ENCODE data around the gene MYT1.

Gene MYT1

GRCh38 chr20:64245746-64246595, 81.7 kb downstream of the MYT1 start:
- Mint-ChIP-seq H3K9me3 (no peaks in the 10 kb centered on the region), H3K27me3 (peaks cover 68% of the 10 kb centered on the region), H3K27ac (no peak overlapping the region), H3K4me3 (no peak overlapping the region), H3K4me1 (no peaks in the 10 kb centered on the region), H3K36me3 (no peaks in the 10 kb centered on the region)
- no peak for DNase-seq
- CTCF ChIA-PET: interaction anchor here (1.1 kb wide), 1 partner anchor 40 kb away, joined by 3 read pairs; no protein-coding TSS in a partner anchor

- H3K4me1 Mint-ChIP-seq: no peaks in the 10 kb centered on the region
Measured at GRCh38 chr20:64246616-64247306, 82.5 kb downstream of the MYT1 start.

GRCh38 chr20:64247307-64247618, 83.0 kb downstream of the MYT1 start:
- Mint-ChIP-seq H3K4me1 (no peaks in the 10 kb centered on the region), H3K36me3 (no peaks in the 10 kb centered on the region), H3K27me3 (peaks cover 65% of the 10 kb centered on the region), H3K9me3 (no peaks in the 10 kb centered on the region), H3K4me3 (no peak overlapping the region), H3K27ac (no peak overlapping the region)
- CTCF ChIA-PET: no interaction called here
- peak; percentile 16 for DNase-seq

More at GRCh38 chr20:64246616-64247306, 82.5 kb downstream of the MYT1 start:
- Mint-ChIP-seq H3K27ac (no peak overlapping the region), H3K9me3 (no peaks in the 10 kb centered on the region), H3K27me3 (peaks cover 67% of the 10 kb centered on the region), H3K4me3 (no peak overlapping the region), H3K36me3 (no peaks in the 10 kb centered on the region)
- peak; percentile 12 for DNase-seq
- CTCF ChIA-PET: interaction anchor here (1.1 kb wide), 1 partner anchor 39 kb away, joined by 3 read pairs; no protein-coding TSS in a partner anchor

DNA sequence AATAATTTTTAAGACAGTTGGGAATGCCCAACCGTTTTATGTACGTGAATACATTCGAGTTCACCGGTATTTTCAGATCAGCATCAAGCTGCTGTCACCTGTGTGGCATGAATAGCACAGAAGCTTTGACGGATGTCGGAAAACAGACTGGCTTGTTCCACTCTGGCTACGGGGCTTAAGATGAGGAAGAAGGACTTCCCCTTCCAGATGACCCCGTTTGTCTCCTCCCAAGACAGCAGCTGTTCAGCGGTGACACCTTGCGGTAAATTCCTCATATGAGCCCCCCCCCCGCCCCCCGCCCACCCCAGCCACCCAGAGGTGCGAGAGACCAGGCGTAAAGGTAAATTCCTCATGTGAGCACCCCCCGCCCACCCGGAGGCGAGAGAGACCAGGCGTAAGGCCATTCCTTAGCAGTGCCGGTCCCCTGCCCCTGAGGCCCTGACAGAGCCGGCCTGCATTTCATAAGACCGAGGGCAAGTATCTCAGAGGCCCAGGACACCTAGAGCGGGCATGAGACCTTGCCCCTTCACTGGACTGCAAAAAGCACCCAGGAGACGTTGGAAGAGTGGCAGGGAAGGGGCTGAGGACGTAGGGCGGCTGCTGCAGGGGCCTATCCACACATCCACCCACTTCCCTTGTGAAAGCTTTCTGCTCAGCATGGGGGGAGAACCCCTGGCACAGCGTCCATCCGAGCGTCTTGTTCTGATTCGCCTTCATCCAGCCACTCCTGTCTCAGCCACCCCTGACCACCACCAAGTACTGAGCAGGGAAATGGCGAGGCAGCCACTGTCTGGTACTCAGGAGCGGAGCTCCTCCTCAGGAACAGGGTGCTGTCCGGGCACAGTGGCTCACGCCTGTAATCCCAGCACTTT, 84.0 kb downstream of the MYT1 start:
- Mint-ChIP-seq H3K36me3 (no peaks in the 10 kb centered on the region), H3K27ac (no peak overlapping the region), H3K9me3 (no peaks in the 10 kb centered on the region), H3K4me1 (no peaks in the 10 kb centered on the region), H3K27me3 (peaks cover 67% of the 10 kb centered on the region), H3K4me3 (no peak overlapping the region)
- DNase-seq: peak; percentile 16
- CTCF ChIA-PET: no interaction called here

GRCh38 chr20:64250027-64250426, 85.8 kb downstream of the MYT1 start:
- H3K9me3 Mint-ChIP-seq: no peaks in the 10 kb centered on the region
- peaks cover 50% of the 10 kb centered on the region for H3K27me3 Mint-ChIP-seq
- peaks cover 8% of the 10 kb centered on the region for H3K4me1 Mint-ChIP-seq
- no peak overlapping the region for H3K4me3 Mint-ChIP-seq
- CTCF ChIA-PET: no interaction called here
- DNase-seq: no peak
- H3K36me3 Mint-ChIP-seq: no peaks in the 10 kb centered on the region
- no peak overlapping the region for H3K27ac Mint-ChIP-seq

GRCh38 chr20:64253000-64253383, 88.7 kb downstream of the MYT1 start:
- no peaks in the 10 kb centered on the region for H3K9me3 Mint-ChIP-seq
- DNase-seq: no peak
- no peak overlapping the region for H3K4me3 Mint-ChIP-seq
- H3K36me3 Mint-ChIP-seq: peaks cover 5% of the 10 kb centered on the region
- CTCF ChIA-PET: interaction anchor here (0.9 kb wide), 1 partner anchor 33 kb away, joined by 3 read pairs; no protein-coding TSS in a partner anchor
- H3K27ac Mint-ChIP-seq: no peak overlapping the region
- peaks cover 29% of the 10 kb centered on the region for H3K4me1 Mint-ChIP-seq
- H3K27me3 Mint-ChIP-seq: peaks cover 26% of the 10 kb centered on the region

- CTCF ChIA-PET: interaction anchor here (0.8 to 0.9 kb wide), 2 partner anchors 30 to 32 kb away, joined by 3 read pairs; no protein-coding TSS in a partner anchor
- H3K4me1 Mint-ChIP-seq: peaks cover 33% of the 10 kb centered on the region
- no peaks in the 10 kb centered on the region for H3K9me3 Mint-ChIP-seq
- no peak overlapping the region for H3K27ac Mint-ChIP-seq
- H3K27me3 Mint-ChIP-seq: peaks cover 21% of the 10 kb centered on the region
- DNase-seq: no peak
- peaks cover 5% of the 10 kb centered on the region for H3K36me3 Mint-ChIP-seq
- no peak overlapping the region for H3K4me3 Mint-ChIP-seq
Measured at GRCh38 chr20:64253443-64253842, 89.2 kb downstream of the MYT1 start.

DNA sequence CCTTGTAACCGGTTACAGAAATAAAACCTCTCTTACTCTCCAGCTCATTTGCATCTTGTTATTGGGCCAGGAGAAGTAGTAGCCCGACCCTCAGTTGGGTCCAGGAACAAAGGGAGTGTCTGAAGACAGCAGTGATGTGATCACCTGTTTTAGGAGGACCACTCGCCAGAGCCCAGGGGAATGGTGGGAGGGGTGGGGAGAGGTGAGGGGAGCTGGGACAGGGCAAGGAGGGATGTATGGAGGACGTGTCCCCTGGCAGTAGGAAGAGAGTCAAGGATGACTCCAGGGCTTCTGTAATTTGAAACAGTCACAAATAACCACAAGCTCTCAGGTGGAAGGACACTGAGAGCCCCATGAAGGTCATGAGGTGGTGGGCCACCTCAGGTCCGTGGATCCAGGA, 89.9 kb downstream of the MYT1 start:
- Mint-ChIP-seq H3K36me3 (peaks cover 6% of the 10 kb centered on the region), H3K4me1 (peaks cover 40% of the 10 kb centered on the region), H3K27ac (no peak overlapping the region), H3K27me3 (peaks cover 16% of the 10 kb centered on the region), H3K9me3 (no peaks in the 10 kb centered on the region), H3K4me3 (peak overlapping the region; percentile 62)
- CTCF ChIA-PET: interaction anchor here (0.8 kb wide), 1 partner anchor 29 kb away, joined by 3 read pairs; no protein-coding TSS in a partner anchor
- DNase-seq: no peak

- Mint-ChIP-seq H3K4me1 (peaks cover 42% of the 10 kb centered on the region), H3K27ac (peak overlapping the region; percentile 79), H3K36me3 (peaks cover 8% of the 10 kb centered on the region), H3K4me3 (peak overlapping the region; percentile 62), H3K9me3 (no peaks in the 10 kb centered on the region), H3K27me3 (peaks cover 12% of the 10 kb centered on the region)
- DNase-seq: no peak
- CTCF ChIA-PET: interaction anchor here (0.8 kb wide), 1 partner anchor 29 kb away, joined by 3 read pairs; no protein-coding TSS in a partner anchor
Measured at GRCh38 chr20:64254571-64255360, 90.5 kb downstream of the MYT1 start.

- CTCF ChIA-PET: interaction anchor here (0.7 to 1.8 kb wide), 5 partner anchors 28 to 462 kb away, joined by 3 to 8 read pairs (median 3); no protein-coding TSS in a partner anchor
- Mint-ChIP-seq H3K4me1 (peaks cover 51% of the 10 kb centered on the region), H3K9me3 (no peaks in the 10 kb centered on the region)
Measured at GRCh38 chr20:64255361-64256281, 91.4 kb downstream of the MYT1 start, which contains the start of gene PCMTD2. Gene PCMTD2, plus strand, starts transcription at chr20:64255748. Its CDS starts 4,218 bp downstream, at chr20:64259966.

DNA sequence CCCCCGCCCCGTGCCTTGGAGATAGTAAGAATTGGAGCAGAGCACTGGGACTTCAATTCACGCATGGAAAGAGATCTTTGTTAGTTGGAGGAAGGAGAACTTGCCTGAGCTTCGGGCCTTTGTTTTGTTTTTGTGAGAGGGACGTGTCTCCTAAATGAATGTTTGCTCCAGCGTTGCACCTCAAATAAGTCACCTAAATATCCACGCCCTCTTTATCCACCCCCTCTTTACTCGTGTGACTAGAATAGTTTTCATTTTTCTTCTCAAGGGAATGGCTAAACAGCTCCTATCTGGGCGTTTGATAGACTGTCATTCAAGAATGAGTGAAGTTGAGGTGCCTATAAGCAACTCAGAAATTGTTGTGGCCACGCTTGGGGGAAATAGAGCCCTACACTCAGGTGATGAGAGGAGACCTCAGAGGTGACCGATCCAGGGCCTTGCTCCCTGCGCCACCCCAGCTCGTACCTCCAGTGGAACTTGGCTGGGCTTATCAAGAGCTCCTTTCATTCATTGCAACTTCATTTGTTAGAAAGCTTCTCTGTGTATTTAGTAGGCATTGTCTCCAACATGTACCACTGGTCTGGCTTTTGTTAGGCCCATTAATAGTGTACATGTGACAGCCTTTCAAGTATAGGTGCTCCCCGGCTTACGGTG, 92.2 kb downstream of the MYT1 start:
- H3K4me1 Mint-ChIP-seq: peaks cover 59% of the 10 kb centered on the region
- H3K27me3 Mint-ChIP-seq: peaks cover 7% of the 10 kb centered on the region
- H3K9me3 Mint-ChIP-seq: no peaks in the 10 kb centered on the region
- peaks cover 20% of the 10 kb centered on the region for H3K36me3 Mint-ChIP-seq
- peak overlapping the region; percentile 91 for H3K27ac Mint-ChIP-seq
- CTCF ChIA-PET: interaction anchor here (0.7 to 1.8 kb wide), 3 partner anchors 29 to 463 kb away, joined by 3 to 8 read pairs (median 3); no protein-coding TSS in a partner anchor
- no peak for DNase-seq
- H3K4me3 Mint-ChIP-seq: peak overlapping the region; percentile 83

More at GRCh38 chr20:64255361-64256281, 91.4 kb downstream of the MYT1 start, which contains the start of gene PCMTD2:
- Mint-ChIP-seq H3K27ac (peak within 1 kb of the TSS; percentile 91), H3K4me3 (peak within 1 kb of the TSS; percentile 83), H3K36me3 (peaks cover 15% of the 10 kb centered on the region), H3K27me3 (peaks cover 7% of the 10 kb centered on the region)
- peak; percentile 89 for DNase-seq
